DND-41 (cell line): ENCODE data around the gene ITPR1.
A peak's percentile ranks its signal among the peaks of the same experiment; 100 is the strongest.

Experiments used
- ATAC-seq: fragments of 200-7000 bp; cut with Tn5 transposase; 3 replicates; pipeline ENCODE4 v1.9.1; 2021; ENCODE audit warnings: low read depth; ENCODE audit not compliant: insufficient read depth
- DNase-seq: peaks from one replicate; pipeline ENCODE4 v3.0.0-alpha.2; 2020
- H2AFZ ChIP-seq: 2 replicates; pipeline ENCODE4 v1.6.0; 2012; ENCODE audit warnings: low read depth, low read length
- H3K27ac ChIP-seq: 2 replicates; pipeline ENCODE4 v1.5.1; 2012; ENCODE audit warnings: low read length, inconsistent platforms
- H3K27me3 ChIP-seq: fragments of 200-600 bp; sonication (generic); 2 replicates; pipeline ENCODE4 v1.6.0; 2012; ENCODE audit warnings: low read length, mild to moderate bottlenecking, inconsistent platforms; ENCODE audit not compliant: insufficient read depth, poor library complexity
- H3K36me3 ChIP-seq: 2 replicates; pipeline ENCODE4 v1.5.1; 2012; ENCODE audit warnings: low read length, inconsistent platforms; ENCODE audit not compliant: insufficient read depth
- H3K4me1 ChIP-seq: 2 replicates; pipeline ENCODE4 v1.5.1; 2012; ENCODE audit warnings: mild to moderate bottlenecking, low read length; ENCODE audit not compliant: insufficient read depth
- H3K4me2 ChIP-seq: 2 replicates; pipeline ENCODE4 v1.6.0; 2012; ENCODE audit warnings: mild to moderate bottlenecking, moderate library complexity, low read length, inconsistent platforms; ENCODE audit not compliant: insufficient read depth
- H3K4me3 ChIP-seq, 2 experiments: fragments of 200-600 bp in 1 of 2; shearing (Covaris generic) in 1 of 2; 2 replicates each; pipeline ENCODE4 v1.5.1; 2012 to 2016; ENCODE audit warnings: inconsistent platforms in 2 of 2, low read length in 2 of 2, mild to moderate bottlenecking in 2 of 2, low read depth in 1 of 2, moderate library complexity in 1 of 2
- H3K79me2 ChIP-seq: 2 replicates; pipeline ENCODE4 v1.6.0; 2012; ENCODE audit warnings: low read length, inconsistent platforms; ENCODE audit not compliant: insufficient read depth
- H3K9ac ChIP-seq: 2 replicates; pipeline ENCODE4 v1.6.0; 2012; ENCODE audit warnings: low read depth, mild to moderate bottlenecking, inconsistent platforms, low read length, moderate library complexity
- H3K9me3 ChIP-seq: 2 replicates; pipeline ENCODE4 v1.5.1; 2012; ENCODE audit warnings: low read length, moderate library complexity, mild to moderate bottlenecking, inconsistent platforms; ENCODE audit not compliant: insufficient read depth, severe bottlenecking
- H4K20me1 ChIP-seq: 2 replicates; pipeline ENCODE4 v1.6.0; 2012; ENCODE audit warnings: low read length; ENCODE audit not compliant: insufficient read depth
- CTCF ChIP-seq: IDR thresholded peaks from 2 replicates; pipeline ENCODE4 v1.5.1; 2012; ENCODE audit warnings: borderline replicate concordance, low read length, moderate library complexity, mild to moderate bottlenecking; ENCODE audit not compliant: poor library complexity, severe bottlenecking; ENCODE audit errors: extremely low read depth
- EZH2 ChIP-seq: IDR thresholded peaks from 3 replicates; pipeline ENCODE4 v1.6.1; 2012; ENCODE audit warnings: borderline replicate concordance, low read depth, mild to moderate bottlenecking, moderate library complexity, low read length, inconsistent platforms; ENCODE audit not compliant: severe bottlenecking

ITPR1 gene

GRCh38 chr3:4581920-4582611 is 88.9 kb downstream of the ITPR1 start:
- TF ChIP-seq EZH2 (no peak), CTCF (no peak)
- ATAC-seq (0 out of 3 replicates have a peak, but pooled peaks have one; percentile 20), DNase-seq (no peak)
- Histone ChIP-seq H3K9me3 (no peaks in the 10 kb centered on the region), H3K4me2 (no peak overlapping the region), H3K9ac (no peak overlapping the region), H3K36me3 (no peaks in the 10 kb centered on the region), H3K4me1 (peaks cover 15% of the 10 kb centered on the region), H3K27ac (no peak overlapping the region), H3K4me3 (no peak overlapping the region), H3K27me3 (no peaks in the 10 kb centered on the region), H3K79me2 (no peaks in the 10 kb centered on the region), H4K20me1 (no peaks in the 10 kb centered on the region), H2AFZ (no peak overlapping the region)

GRCh38 chr3:4582624-4583023 is 89.5 kb downstream of the ITPR1 start:
- ATAC-seq, result no peak
- H3K4me3 ChIP-seq, result no peak overlapping the region
- H3K36me3 ChIP-seq, result no peaks in the 10 kb centered on the region

GRCh38 chr3:4583416-4583815 is 90.3 kb downstream of the ITPR1 start:
- DNase-seq (no peak), ATAC-seq (no peak)
- H3K4me1 ChIP-seq, result peaks cover 15% of the 10 kb centered on the region

More at GRCh38 chr3:4582624-4583023, 89.5 kb downstream of the ITPR1 start:
- no peak for DNase-seq
- Histone ChIP-seq H3K27me3 (no peaks in the 10 kb centered on the region), H3K79me2 (no peaks in the 10 kb centered on the region), H3K27ac (no peak overlapping the region), H4K20me1 (no peaks in the 10 kb centered on the region), H2AFZ (no peak overlapping the region), H3K4me1 (peaks cover 15% of the 10 kb centered on the region), H3K9me3 (no peaks in the 10 kb centered on the region), H3K9ac (no peak overlapping the region), H3K4me2 (no peak overlapping the region)
- TF ChIP-seq CTCF (no peak), EZH2 (no peak)

GRCh38 chr3:4584456-4585249 is 91.5 kb downstream of the ITPR1 start:
- DNase-seq (peak; percentile 41), ATAC-seq (peak; percentile 72)
- Histone ChIP-seq H3K27ac (peak overlapping the region; percentile 62), H3K36me3 (no peaks in the 10 kb centered on the region), H3K4me2 (peak overlapping the region; percentile 59), H2AFZ (peak overlapping the region; percentile 61), H3K79me2 (no peaks in the 10 kb centered on the region), H3K9ac (peak overlapping the region; percentile 39), H3K9me3 (no peaks in the 10 kb centered on the region), H3K4me3 (peak overlapping the region in 1 of 2 experiments; percentile 53; a peak in 2 of 4 replicates), H3K27me3 (no peaks in the 10 kb centered on the region), H3K4me1 (peaks cover 15% of the 10 kb centered on the region), H4K20me1 (no peaks in the 10 kb centered on the region; the same call in 1 of the 2 replicates)
- TF ChIP-seq EZH2 (no peak), CTCF (peak; percentile 47)

More at GRCh38 chr3:4583416-4583815, 90.3 kb downstream of the ITPR1 start:
- Histone ChIP-seq H3K79me2 (no peaks in the 10 kb centered on the region), H3K4me3 (no peak overlapping the region), H2AFZ (no peak overlapping the region), H3K36me3 (no peaks in the 10 kb centered on the region), H3K27me3 (no peaks in the 10 kb centered on the region), H4K20me1 (no peaks in the 10 kb centered on the region; the same call in 1 of the 2 replicates), H3K27ac (no peak overlapping the region), H3K9me3 (no peaks in the 10 kb centered on the region), H3K9ac (no peak overlapping the region), H3K4me2 (no peak overlapping the region)
- no peak for TF ChIP-seq EZH2
